Right hindlimb (tissue), 1 donor: ENCODE measurements around the gene NOTCH2NLA.
"Not testable (repeated sequence)": the region's sequence is repeated elsewhere in the genome, so short reads cannot be mapped to it uniquely, and the experiment has no call there.

Source experiments
- DNase-seq: peaks from one replicate; pipeline ENCODE4 v3.0.0-alpha.2; 2018

NOTCH2NLA gene

DNA sequence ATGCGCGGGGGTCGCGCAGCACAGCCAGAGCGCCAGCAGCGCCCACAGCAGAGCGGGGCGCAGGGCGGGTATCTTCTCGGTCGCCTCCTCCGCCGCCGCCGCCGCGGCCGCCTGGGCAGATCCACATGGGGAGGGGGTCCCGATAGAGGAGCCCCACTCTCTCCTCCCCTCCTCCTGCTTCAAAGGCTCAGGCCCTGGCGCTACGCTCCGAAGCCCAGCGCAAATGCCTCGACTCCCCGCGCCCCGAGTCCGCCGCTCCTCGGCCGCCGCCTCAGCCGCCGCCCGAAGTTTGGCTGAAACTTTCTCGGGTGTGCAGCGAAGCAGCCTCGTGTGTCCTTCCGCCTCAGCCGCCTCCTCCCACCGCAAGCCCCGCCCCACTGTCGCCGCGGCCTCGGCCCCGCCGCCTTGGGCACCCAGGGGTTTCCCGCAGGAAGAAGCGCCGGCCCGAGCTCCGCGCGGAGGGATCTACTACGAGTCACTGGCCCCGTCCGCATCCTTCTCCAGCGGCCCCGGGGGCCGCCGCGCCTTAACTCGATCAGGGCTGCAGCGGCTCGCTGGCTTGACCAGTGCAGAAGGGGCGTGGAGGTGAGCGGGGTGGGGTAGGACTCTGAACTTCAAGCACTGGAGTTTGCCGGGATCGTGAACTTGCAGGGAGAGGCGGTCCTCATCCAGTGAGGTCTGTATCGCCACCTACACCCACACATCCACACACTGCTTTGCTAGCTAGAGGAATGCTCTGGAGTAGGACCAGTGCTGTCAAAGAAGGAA is at the start of gene NOTCH2NLA:
Gene NOTCH2NLA, minus strand, starts transcription at position 312 of the 768 bp plus-strand sequence. CDS start 39,684 bp downstream, outside the sequence.
- DNase-seq = not testable (repeated sequence)

DNA sequence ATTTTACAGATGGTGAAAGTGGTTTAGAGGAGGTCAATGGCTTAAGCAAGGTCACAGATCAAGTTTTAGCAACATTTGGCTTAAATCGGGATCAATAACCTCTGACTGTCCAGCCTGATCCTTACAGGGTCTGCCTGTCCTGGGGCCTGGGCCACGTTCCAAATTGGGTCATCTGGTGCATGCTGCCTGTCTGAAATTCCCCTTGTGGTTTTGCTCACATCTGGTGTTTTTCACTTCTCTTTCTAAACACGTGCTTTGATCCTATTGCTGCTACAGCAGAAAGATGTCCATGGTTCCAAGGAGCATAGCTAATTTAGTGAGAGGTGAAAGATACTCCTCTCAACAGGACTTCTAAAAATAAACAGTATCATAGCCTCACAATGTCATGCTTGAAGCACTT is 49.5 kb upstream of the NOTCH2NLA start:
- not testable (repeated sequence) for DNase-seq

DNA sequence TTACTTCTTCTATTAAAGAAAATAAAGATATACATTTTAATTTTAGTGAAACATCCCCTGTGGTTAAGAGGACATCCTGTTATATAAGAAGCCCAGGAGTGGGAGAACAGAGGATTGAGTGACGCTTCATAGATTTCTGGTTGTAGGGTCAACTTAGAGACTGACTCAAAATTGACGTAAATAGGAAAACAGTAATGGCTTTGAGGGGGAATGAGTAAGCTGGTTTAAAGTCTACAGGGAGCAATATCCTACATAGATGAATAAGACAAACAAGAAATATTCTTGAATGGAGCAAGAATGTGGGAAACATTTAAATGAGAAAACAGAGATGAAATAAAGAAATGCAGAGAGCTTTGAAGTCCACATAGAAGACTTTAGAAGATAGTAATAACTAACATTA is 48.3 kb upstream of the NOTCH2NLA start:
- DNase-seq = not testable (repeated sequence)

DNA sequence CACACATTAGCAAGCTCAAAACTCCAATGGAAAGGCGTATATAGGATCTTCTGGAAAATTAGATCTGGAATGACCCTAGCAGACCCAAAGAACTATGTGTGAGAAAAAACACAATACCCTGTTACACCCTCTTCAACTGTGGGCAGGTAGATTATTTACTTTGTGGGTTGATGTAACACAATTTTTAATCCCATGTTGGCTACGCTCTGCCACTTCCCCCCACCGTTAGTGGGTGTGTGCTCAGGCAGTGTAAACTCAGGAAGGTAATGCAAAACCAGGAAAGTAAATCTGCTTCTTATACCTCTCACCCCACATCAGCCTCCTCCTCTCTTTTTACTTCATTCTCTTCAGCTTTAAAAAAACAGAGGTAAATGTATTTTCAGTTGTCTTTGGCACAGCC is 45.3 kb upstream of the NOTCH2NLA start:
- not testable (repeated sequence) for DNase-seq

GRCh38 chr1:146273194-146273593 is 44.4 kb upstream of the NOTCH2NLA start:
- not testable (repeated sequence) for DNase-seq

- not testable (repeated sequence) for DNase-seq
Observed at GRCh38 chr1:146272734-146273133, 43.9 kb upstream of the NOTCH2NLA start.

- DNase-seq = not testable (repeated sequence)
Observed at GRCh38 chr1:146271977-146272376, 43.2 kb upstream of the NOTCH2NLA start.

DNA sequence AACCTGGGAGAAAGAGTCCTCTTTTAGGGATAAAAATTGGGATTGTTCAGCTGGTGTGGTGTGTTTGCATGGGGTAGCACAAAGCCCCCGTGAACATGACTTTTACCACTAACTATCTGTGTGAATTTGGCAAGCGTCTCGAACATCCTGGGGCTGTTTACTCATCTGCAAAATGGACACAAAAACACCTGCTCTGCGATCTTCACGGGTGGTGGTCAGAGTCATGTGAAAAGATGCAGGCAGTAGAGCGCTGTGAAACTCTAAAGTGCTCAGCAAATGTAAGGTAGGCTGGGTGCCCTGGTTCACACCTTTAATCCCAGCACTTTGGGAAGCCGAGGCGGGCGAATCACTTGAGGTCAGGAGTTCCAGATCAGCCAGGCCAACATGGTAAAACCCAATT is 41.3 kb upstream of the NOTCH2NLA start:
- DNase-seq = not testable (repeated sequence)

DNA sequence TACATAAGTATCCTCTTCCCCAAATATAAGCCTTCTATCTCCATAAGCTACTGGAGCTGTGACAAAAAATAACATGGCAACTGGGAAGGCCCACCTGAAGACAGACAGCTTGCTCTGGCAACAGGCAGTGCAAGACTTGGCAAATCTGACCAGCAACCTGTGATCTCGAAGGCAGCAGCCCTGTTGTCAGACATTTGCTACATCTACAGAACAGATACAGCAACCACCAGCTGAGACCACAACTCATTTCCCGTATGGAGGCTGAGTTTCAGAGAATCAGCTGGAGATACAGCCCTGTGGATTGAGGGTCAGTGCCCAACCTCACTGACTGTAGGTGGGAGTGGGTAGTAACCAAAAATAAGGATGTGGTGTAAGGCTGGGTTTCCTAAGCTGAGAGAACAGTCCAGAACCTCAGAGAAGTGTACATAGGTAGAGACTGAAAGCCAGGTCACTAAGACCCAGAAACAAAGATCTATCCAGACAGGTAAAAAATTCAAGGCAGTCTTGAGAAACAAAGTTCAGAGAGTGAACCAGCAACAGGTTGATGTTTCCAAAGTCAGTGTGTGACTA is 37.4 kb upstream of the NOTCH2NLA start:
- not testable (repeated sequence) for DNase-seq

GRCh38 chr1:146264761-146265160 is 35.9 kb upstream of the NOTCH2NLA start:
- DNase-seq = not testable (repeated sequence)

- not testable (repeated sequence) for DNase-seq
Observed at GRCh38 chr1:146260006-146260730, 31.3 kb upstream of the NOTCH2NLA start.

DNA sequence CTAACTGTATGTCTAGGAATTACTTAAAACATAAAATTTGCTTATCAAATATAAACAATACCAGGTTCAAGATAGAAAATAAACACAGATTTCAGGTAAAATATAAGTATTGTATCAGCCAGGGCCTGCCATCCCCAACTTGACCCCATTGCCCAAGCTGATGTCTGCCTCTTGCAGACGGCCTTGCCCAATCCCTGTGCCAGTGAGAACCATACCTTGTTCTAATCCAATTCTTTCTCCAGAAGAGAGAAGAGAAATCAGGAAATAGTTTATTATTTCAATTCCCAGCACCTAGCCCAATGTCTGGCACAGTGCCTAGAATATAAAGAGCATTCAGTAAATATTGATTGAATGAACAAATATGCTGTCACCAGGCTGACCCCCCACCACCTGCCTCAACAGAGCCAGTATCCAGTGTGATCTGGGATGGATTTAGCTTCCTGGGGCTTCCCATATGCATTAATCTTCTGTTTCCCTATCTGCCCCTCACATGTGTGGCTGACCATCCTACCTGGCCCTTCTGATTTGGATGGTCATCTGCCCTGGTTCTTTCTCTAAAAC is 29.3 kb upstream of the NOTCH2NLA start:
- DNase-seq = not testable (repeated sequence)

GRCh38 chr1:146254569-146255197 is 25.9 kb upstream of the NOTCH2NLA start:
- DNase-seq = not testable (repeated sequence)

DNA sequence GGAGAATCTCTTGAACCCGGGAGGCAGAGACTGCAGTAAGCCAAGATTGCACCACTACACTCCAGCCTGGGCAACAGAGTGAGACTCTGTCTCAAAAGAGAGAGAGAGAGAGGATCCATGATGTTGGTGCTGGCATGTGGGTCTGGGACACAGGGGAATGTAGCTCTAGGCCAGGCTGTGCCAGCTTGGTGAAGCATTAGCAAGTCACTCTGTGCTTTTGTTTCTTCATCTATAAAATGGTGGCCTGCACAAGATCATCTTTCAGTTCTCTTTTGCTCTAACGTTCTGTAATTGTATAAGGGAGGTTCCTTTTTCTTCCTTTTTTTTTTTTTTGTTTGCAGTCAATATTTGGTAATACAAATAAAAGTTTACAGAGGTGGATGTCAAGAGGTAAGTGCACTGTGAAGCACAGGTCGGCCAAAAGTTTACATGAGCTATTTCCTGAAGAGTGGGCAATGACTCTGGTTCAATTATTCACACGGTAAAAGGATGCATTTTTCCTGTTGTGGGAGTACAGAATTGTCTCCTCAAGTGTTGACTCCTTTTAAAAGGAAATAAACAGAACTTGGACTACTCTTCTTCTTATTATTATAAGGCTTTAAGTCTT is 24.5 kb upstream of the NOTCH2NLA start:
- not testable (repeated sequence) for DNase-seq

DNA sequence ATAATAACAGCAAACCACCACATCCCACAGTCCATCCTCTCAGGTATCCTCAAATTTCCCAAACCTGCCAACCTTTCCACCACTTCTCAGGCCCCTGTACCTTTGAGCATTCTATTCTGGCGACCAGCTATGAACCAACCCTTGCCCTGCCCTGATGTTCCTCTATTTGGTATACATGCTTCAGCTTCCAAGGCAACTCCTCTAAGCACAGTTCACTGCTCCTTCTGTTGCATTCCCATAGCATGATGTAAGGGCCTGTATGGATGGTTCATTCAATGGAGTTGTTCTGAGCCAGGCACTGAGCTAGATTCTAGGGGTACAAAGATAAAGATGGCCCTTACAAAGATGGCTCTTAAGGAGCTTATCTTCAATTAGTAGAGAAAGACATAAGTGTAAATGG is 22.7 kb upstream of the NOTCH2NLA start:
- not testable (repeated sequence) for DNase-seq

GRCh38 chr1:146248643-146249042 is 19.8 kb upstream of the NOTCH2NLA start:
- DNase-seq = not testable (repeated sequence)

DNA sequence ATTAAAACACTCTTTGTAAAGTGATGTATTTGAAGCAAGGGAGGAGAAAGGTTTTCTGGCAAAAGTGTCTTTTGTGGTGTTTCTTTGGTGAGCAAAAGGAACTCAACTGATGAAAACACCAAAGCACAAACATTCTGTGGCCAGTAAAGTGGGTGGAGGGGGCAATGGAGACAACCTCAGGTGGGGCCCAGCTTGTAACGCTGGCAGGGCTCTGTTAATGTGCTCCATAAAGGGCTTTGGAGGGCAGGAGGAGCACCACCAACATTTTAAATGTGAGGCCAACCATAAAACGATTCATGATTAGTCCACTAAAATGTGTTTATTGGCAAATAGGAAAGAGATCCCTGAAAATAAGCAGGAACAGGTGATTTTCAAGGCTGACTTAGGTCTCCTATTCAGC is 7.8 kb upstream of the NOTCH2NLA start:
- not testable (repeated sequence) for DNase-seq

DNA sequence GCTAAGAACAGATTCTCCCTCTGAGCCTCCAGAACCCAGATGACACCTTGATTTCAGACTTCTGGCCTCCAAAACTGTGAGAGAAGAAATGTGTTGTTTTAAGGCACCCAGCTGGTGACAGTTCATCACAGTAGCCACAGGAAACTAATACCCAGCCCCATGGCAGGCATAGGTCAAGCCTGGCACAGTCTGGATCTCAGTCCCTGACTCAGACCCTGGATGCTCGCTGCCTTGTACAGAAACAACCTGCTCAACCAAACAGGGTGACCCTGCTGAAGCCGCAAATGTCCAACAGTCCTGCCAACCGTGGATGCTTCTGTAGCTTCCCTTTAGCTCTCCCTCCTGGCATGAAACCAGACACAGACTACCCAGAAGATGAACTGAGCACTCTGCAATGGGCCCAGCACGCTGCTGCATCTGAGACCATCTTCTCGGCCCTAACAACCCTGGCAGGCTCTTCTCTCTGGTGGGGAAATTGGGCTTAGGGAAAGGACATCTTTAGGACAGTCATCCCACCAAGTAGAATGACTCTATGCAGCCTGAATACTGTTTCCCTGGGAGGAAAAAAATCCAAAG is 7.3 kb upstream of the NOTCH2NLA start:
- DNase-seq = not testable (repeated sequence)

- DNase-seq = not testable (repeated sequence)
Observed at GRCh38 chr1:146228144-146228682, 608 bp downstream of the NOTCH2NLA start.

- DNase-seq = not testable (repeated sequence)
Observed at GRCh38 chr1:146174531-146174930, 54.3 kb downstream of the NOTCH2NLA start.

- not testable (repeated sequence) for DNase-seq
Observed at GRCh38 chr1:146167740-146168139, 61.1 kb downstream of the NOTCH2NLA start.
